ENCODE results near the gene SMIM3. TPM values are rescaled to one million over a fixed set of nuclear protein-coding genes. Genes with fewer than 3 reads are reported as not detected.

SMIM3 gene
- total RNA-seq, 1 donor: 61.8 TPM

DNA sequence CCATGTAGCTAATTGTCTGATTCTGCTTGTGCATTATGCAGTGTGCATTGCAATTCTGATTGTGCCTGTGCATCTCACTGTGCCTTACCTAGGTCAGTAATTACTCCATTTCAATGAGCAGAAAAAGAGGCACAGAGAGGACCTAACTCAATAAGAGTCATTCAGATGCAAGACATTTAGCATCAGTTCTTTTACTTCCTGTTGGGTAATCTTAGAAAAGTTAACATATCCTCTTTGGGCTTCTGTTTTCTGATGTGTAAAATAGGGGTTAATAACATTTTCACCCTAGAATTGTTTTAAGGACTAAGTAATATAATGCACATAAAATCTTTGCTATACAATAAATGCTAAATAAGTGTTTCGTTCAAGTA, 12.8 kb upstream of the SMIM3 start:
- no peak overlapping the region for H3K4me3 ChIP-seq (ENCODE audit: low read depth, low read length)
- no peak for DNase-seq (ENCODE audit: low read depth)
- TF ChIP-seq, protein P1, sequence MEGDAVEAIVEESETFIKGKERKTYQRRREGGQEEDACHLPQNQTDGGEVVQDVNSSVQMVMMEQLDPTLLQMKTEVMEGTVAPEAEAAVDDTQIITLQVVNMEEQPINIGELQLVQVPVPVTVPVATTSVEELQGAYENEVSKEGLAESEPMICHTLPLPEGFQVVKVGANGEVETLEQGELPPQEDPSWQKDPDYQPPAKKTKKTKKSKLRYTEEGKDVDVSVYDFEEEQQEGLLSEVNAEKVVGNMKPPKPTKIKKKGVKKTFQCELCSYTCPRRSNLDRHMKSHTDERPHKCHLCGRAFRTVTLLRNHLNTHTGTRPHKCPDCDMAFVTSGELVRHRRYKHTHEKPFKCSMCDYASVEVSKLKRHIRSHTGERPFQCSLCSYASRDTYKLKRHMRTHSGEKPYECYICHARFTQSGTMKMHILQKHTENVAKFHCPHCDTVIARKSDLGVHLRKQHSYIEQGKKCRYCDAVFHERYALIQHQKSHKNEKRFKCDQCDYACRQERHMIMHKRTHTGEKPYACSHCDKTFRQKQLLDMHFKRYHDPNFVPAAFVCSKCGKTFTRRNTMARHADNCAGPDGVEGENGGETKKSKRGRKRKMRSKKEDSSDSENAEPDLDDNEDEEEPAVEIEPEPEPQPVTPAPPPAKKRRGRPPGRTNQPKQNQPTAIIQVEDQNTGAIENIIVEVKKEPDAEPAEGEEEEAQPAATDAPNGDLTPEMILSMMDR (IDR thresholded peaks at IDR 0.05; ENCODE audit: insufficient read depth, low read length): no peak

GRCh38 chr5:150766251-150766650, 12.3 kb upstream of the SMIM3 start:
- TF ChIP-seq, protein P1 (IDR thresholded peaks at IDR 0.05; ENCODE audit: insufficient read depth, low read length): no peak
- no peak for DNase-seq (ENCODE audit: low read depth)
- H3K4me3 ChIP-seq (ENCODE audit: low read depth, low read length): no peak overlapping the region

- TF ChIP-seq, protein P1 (IDR thresholded peaks at IDR 0.05; ENCODE audit: insufficient read depth, low read length): no peak
- no peak for DNase-seq (ENCODE audit: low read depth)
These were observed 7.3 kb upstream of the SMIM3 start for GRCh38 chr5:150771034-150771795.

DNA sequence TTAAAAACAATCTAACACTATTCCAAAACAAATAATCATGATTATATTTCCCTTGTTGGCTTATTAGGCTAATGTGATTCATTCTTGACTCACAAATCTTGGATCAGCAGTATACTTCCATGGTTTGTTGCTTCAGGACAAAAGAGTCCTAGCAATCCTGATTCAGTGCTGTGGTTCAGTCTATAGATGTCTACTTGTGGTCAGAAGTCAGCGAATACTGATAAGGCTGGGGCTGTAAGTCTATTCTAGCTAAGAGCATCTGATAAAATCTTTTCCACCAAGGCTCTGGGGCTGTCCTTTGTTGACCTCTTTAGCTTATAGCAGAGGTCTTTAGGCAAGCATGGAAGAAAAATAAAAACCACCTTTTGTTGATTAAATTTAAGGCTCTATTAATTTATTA, 4.4 kb upstream of the SMIM3 start:
- DNase-seq (ENCODE audit: low read depth): peak; percentile 94
- no peak overlapping the region for H3K4me3 ChIP-seq (ENCODE audit: low read depth, low read length)
- TF ChIP-seq, protein P1 (IDR thresholded peaks at IDR 0.05; ENCODE audit: insufficient read depth, low read length): no peak

More at GRCh38 chr5:150771034-150771795, 7.3 kb upstream of the SMIM3 start:
- H3K4me3 ChIP-seq (ENCODE audit: low read depth, low read length): no peak overlapping the region

GRCh38 chr5:150777685-150778084, 872 bp upstream of the SMIM3 start:
- DNase-seq (ENCODE audit: low read depth): no peak
- peak overlapping the region; percentile 87 for H3K4me3 ChIP-seq (ENCODE audit: low read depth, low read length)
- TF ChIP-seq, protein P1 (IDR thresholded peaks at IDR 0.05; ENCODE audit: insufficient read depth, low read length): no peak

- TF ChIP-seq, protein P1 (IDR thresholded peaks at IDR 0.05; ENCODE audit: insufficient read depth, low read length): no peak
- DNase-seq (ENCODE audit: low read depth): peak; percentile 63
- peak overlapping the region; percentile 87 for H3K4me3 ChIP-seq (ENCODE audit: low read depth, low read length)
These were observed 455 bp upstream of the SMIM3 start for GRCh38 chr5:150778088-150778516.

All from fibroblast of the aortic adventitia (primary cell).